IMR-90 (cell line): ENCODE data around the gene SERPING1. TPM values are rescaled to one million over a fixed set of nuclear protein-coding genes. Genes with fewer than 3 reads are reported as not detected.

Experiments used
- ATAC-seq: fragments of 200-7000 bp; cut with Tn5 transposase; 2 replicates; pipeline ENCODE4 v1.9.1; 2020; ENCODE audit warnings: low read depth, mild to moderate bottlenecking, moderate library complexity
- BruUV-seq: library from RNA; stranded (reverse); fragments of 400-500 nt; replicated peaks from 2 replicates; lab custom pipeline; 2021; lab: Mats Ljungman, UMichigan
- CTCF ChIA-PET: fragments of 300-600 bp; formaldehyde crosslinking; extraction: SDS; loops from one replicate; lab custom pipeline; 2021; ENCODE audit warnings: antibody characterized with exemption; lab: Yijun Ruan, JAX
- POLR2A ChIA-PET: fragments of 300-600 bp; sonication (Branson Sonifier 250); formaldehyde crosslinking; loops from one replicate; lab custom pipeline; 2022; ENCODE audit warnings: antibody characterized with exemption; ENCODE audit not compliant: unreplicated experiment; lab: Charles Lee
- DNase-seq: peaks from one replicate; pipeline ENCODE4 v3.0.0; 2013
- H2AFZ ChIP-seq: replicated peaks from 2 replicates; pipeline ENCODE3; 2013; ENCODE audit warnings: low read length, mild to moderate bottlenecking; ENCODE audit not compliant: poor library complexity
- H2AK5ac ChIP-seq: 2 replicates; pipeline ENCODE4 v1.6.1; 2013; ENCODE audit warnings: low read depth, low read length, inconsistent platforms
- H2AK9ac ChIP-seq: replicated peaks from 2 replicates; pipeline ENCODE3; 2013; ENCODE audit warnings: mild to moderate bottlenecking, low read depth, low read length, moderate library complexity; ENCODE audit not compliant: poor library complexity
- H2BK120ac ChIP-seq: 2 replicates; pipeline ENCODE4 v1.6.1; 2013; ENCODE audit warnings: low read depth, low read length, inconsistent platforms
- H2BK15ac ChIP-seq: 3 replicates; pipeline ENCODE4 v1.6.1; 2013; ENCODE audit warnings: low read depth, low read length, inconsistent platforms
- H2BK20ac ChIP-seq: 2 replicates; pipeline ENCODE4 v1.6.1; 2013; ENCODE audit warnings: low read depth, mild to moderate bottlenecking, inconsistent platforms, low read length, moderate library complexity
- H2BK5ac ChIP-seq: 2 replicates; pipeline ENCODE4 v1.6.1; 2013; ENCODE audit warnings: mild to moderate bottlenecking, low read depth, low read length, inconsistent platforms; ENCODE audit not compliant: poor library complexity, severe bottlenecking
- H3K14ac ChIP-seq: replicated peaks from 2 replicates; pipeline ENCODE4 v1.6.1; 2013; ENCODE audit warnings: low read depth, low read length, inconsistent platforms
- H3K18ac ChIP-seq: 2 replicates; pipeline ENCODE4 v1.6.1; 2013; ENCODE audit warnings: low read depth, low read length, control low read depth
- H3K23ac ChIP-seq: 2 replicates; pipeline ENCODE4 v1.6.1; 2013; ENCODE audit warnings: low read depth, low read length, inconsistent platforms
- H3K27ac ChIP-seq: 2 replicates; pipeline ENCODE4 v1.5.1; 2013; ENCODE audit warnings: mild to moderate bottlenecking, control low read depth, low read length; ENCODE audit not compliant: insufficient read depth
- H3K27me3 ChIP-seq: 2 replicates; pipeline ENCODE4 v1.6.1; 2013; ENCODE audit warnings: low read length; ENCODE audit not compliant: control insufficient read depth, insufficient read depth
- H3K36me3 ChIP-seq: 2 replicates; pipeline ENCODE4 v1.6.1; 2013; ENCODE audit warnings: low read length, mixed read lengths; ENCODE audit not compliant: control insufficient read depth, insufficient read depth
- H3K4ac ChIP-seq: 2 replicates; pipeline ENCODE4 v1.6.1; 2013; ENCODE audit warnings: low read depth, low read length, inconsistent platforms
- H3K4me1 ChIP-seq: 2 replicates; pipeline ENCODE4 v1.6.1; 2013; ENCODE audit warnings: low read length, mixed read lengths; ENCODE audit not compliant: control insufficient read depth, insufficient read depth
- H3K4me2 ChIP-seq: 2 replicates; pipeline ENCODE4 v1.6.1; 2013; ENCODE audit warnings: low read depth, mild to moderate bottlenecking, control low read depth, low read length, moderate library complexity
- H3K4me3 ChIP-seq: 2 replicates; pipeline ENCODE4 v1.5.1; 2013; ENCODE audit warnings: low read depth, mild to moderate bottlenecking, control low read depth, low read length, moderate library complexity; ENCODE audit not compliant: insufficient read depth
- H3K56ac ChIP-seq: 2 replicates; pipeline ENCODE4 v1.6.1; 2013; ENCODE audit warnings: low read length, inconsistent platforms; ENCODE audit not compliant: insufficient read depth; ENCODE audit errors: extremely low read depth
- H3K79me1 ChIP-seq, 2 experiments: 2 replicates each; pipeline ENCODE4 v1.6.1; 2013; ENCODE audit warnings: low read length in 2 of 2, inconsistent platforms in 1 of 2, low read depth in 1 of 2
- H3K9ac ChIP-seq: 2 replicates; pipeline ENCODE4 v1.6.1; 2013; ENCODE audit warnings: low read depth, low read length, control low read depth
- H3K9me1 ChIP-seq: 2 replicates; pipeline ENCODE4 v1.6.1; 2013; ENCODE audit warnings: low read length, inconsistent platforms; ENCODE audit not compliant: insufficient read depth
- H3K9me3 ChIP-seq: 2 replicates; pipeline ENCODE4 v1.6.1; 2013; ENCODE audit warnings: low read length; ENCODE audit not compliant: control insufficient read depth, insufficient read depth
- H4K20me1 ChIP-seq: 2 replicates; pipeline ENCODE4 v1.6.1; 2013; ENCODE audit warnings: low read length, inconsistent platforms; ENCODE audit not compliant: insufficient read depth
- H4K5ac ChIP-seq: 2 replicates; pipeline ENCODE4 v1.6.1; 2013; ENCODE audit warnings: mild to moderate bottlenecking, low read depth, low read length, control low read depth
- H4K8ac ChIP-seq, 2 experiments: 2 replicates each; pipeline ENCODE4 v1.6.1; 2013; ENCODE audit warnings: low read depth in 2 of 2, low read length in 2 of 2, control low read depth in 1 of 2, inconsistent platforms in 1 of 2
- H4K91ac ChIP-seq: 2 replicates; pipeline ENCODE4 v1.6.1; 2013; ENCODE audit warnings: low read depth, low read length, inconsistent platforms; ENCODE audit not compliant: insufficient read depth
- BHLHE40 ChIP-seq: fragments of 150-350 bp; IDR thresholded peaks from 2 replicates; pipeline ENCODE4 v1.6.1; 2016; ENCODE audit warnings: mild to moderate bottlenecking, low read depth, low read length
- CEBPB ChIP-seq: IDR thresholded peaks from 2 replicates; pipeline ENCODE4 v1.6.1; 2012; ENCODE audit warnings: low read depth, low read length, improper control_type of control experiment
- CHD1 ChIP-seq: IDR thresholded peaks from 2 replicates; pipeline ENCODE4 v1.6.1; 2012; ENCODE audit warnings: low read depth, low read length, improper control_type of control experiment
- FOS ChIP-seq: fragments of 150-350 bp; IDR thresholded peaks from 2 replicates; pipeline ENCODE4 v1.6.1; 2016; ENCODE audit warnings: low read depth, low read length
- MAFK ChIP-seq: IDR thresholded peaks from 2 replicates; pipeline ENCODE4 v1.6.1; 2012; ENCODE audit warnings: low read depth, low read length, improper control_type of control experiment
- MAZ ChIP-seq: IDR thresholded peaks from 2 replicates; pipeline ENCODE4 v1.6.1; 2012; ENCODE audit warnings: low read depth, mild to moderate bottlenecking, low read length, improper control_type of control experiment, moderate library complexity, borderline replicate concordance
- MXI1 ChIP-seq: IDR thresholded peaks from 2 replicates; pipeline ENCODE4 v1.6.1; 2012; ENCODE audit warnings: low read depth, mild to moderate bottlenecking, low read length, moderate library complexity, borderline replicate concordance
- NFE2L2 ChIP-seq: fragments of 150-350 bp; IDR thresholded peaks from 2 replicates; pipeline ENCODE4 v1.6.1; 2016; ENCODE audit warnings: low read depth, mild to moderate bottlenecking, low read length
- RAD21 ChIP-seq: IDR thresholded peaks from 2 replicates; pipeline ENCODE4 v1.6.1; 2012; ENCODE audit warnings: low read length, improper control_type of control experiment
- RFX5 ChIP-seq: IDR thresholded peaks from 2 replicates; pipeline ENCODE4 v1.8.0; 2012; ENCODE audit warnings: low read depth, mild to moderate bottlenecking, low read length, moderate library complexity
- SMC3 ChIP-seq: fragments of 150-350 bp; IDR thresholded peaks from 2 replicates; pipeline ENCODE4 v1.6.1; 2016; ENCODE audit warnings: low read depth, mild to moderate bottlenecking, antibody characterized with exemption, low read length, moderate library complexity
- WGBS, 2 experiments: methylation state at CpG; one replicate each; pipeline versions ENCODE4 v1.1.5 to v1.1.7; 2013; ENCODE audit warnings: missing lambda C conversion rate in 2 of 2; ENCODE audit not compliant: insufficient read length in 1 of 2; ENCODE audit errors: extremely low coverage in 2 of 2; 5-methylcytosine and 5-hydroxymethylcytosine counted together
- dilution Hi-C: fragments of 300-500 bp; cut with HindIII; formaldehyde crosslinking; loops from one replicate; pipeline ENCODE4 v1.14.3; 2018; ENCODE audit warnings: low sequenced_read_pairs; ENCODE audit not compliant: unreplicated experiment
- in situ Hi-C: fragments of 300-500 bp; cut with MboI; formaldehyde crosslinking; loops from 3 replicates; pipeline ENCODE4 v1.14.3; 2019; ENCODE audit warnings: low sequenced_read_pairs, inconsistent platforms, mixed read lengths
- intact Hi-C: fragments of 100-400 bp; cut with micrococcal nuclease; formaldehyde crosslinking; loops from 2 replicates; pipeline ENCODE4 v1.10.0; 2022
- polyA plus RNA-seq, 3 experiments: library from polyadenylated mRNA; depleted of rRNA; stranded (reverse); fragments of >200 nt; gene quantifications; 2 replicates each; pipeline ENCODE4 v1.2.3, GENCODE V29; 2012; ENCODE audit warnings: low replicate concordance in 1 of 3
- total RNA-seq: library from RNA; depleted of rRNA; stranded (reverse); fragments of >200 nt; gene quantifications from 2 replicates; pipeline ENCODE4 v1.2.3, GENCODE V29; 2012
- TF ChIP-seq, protein P1 (sequence below): fragments of 150-350 bp; IDR thresholded peaks from 2 replicates; pipeline ENCODE4 v1.6.1; 2017; ENCODE audit warnings: mild to moderate bottlenecking, antibody characterized with exemption, low read length, low read depth
- TF ChIP-seq, protein P2 (sequence below): fragments of 150-350 bp; IDR thresholded peaks from 2 replicates; pipeline ENCODE4 v1.6.1; 2016; ENCODE audit warnings: low read depth, mild to moderate bottlenecking, low read length, moderate library complexity, borderline replicate concordance

SERPING1 gene
- total and polyA plus RNA-seq, 2 of the 4 experiments (the other 2 are of a cell fraction) = 2.0 to 30.7 TPM

DNA sequence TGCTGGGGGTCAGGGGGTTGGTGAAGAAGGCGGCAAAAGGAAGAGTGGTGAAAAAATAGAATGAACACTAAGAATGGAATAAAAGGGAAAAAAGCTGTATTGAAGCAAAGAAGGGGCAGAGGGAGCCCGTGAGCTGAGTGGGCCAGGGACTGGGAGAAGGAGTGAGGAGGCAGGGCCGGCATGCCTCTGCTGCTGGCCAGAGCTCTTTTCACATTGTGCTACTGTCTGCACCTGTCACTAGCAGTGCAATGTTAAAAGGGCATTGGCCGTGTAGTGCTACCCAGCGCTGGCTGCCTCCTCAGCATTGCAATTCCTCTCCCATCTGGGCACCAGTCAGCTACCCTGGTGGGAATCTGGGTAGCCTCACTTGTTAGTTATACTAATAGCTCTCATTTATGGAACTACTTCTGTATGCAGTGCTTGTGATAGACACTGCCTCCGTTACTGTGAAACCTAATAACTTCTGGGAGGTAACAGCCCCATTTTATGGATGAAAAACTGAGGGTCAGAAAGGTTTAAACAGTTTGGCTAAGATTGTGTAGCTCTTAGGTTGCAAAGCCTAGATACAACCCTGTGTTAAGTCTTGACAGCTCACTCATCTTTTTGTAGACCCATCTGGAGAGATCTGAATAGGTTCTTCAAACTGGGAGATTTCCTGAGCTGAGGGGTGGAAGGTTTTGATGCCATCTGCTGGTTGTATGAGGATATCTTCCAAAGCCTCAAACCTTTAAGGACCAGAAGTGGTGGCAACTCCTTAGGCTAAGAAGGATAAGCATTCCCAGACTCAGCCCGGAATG, 43.7 kb downstream of the SERPING1 start (continued):
- TF ChIP-seq, protein P1, sequence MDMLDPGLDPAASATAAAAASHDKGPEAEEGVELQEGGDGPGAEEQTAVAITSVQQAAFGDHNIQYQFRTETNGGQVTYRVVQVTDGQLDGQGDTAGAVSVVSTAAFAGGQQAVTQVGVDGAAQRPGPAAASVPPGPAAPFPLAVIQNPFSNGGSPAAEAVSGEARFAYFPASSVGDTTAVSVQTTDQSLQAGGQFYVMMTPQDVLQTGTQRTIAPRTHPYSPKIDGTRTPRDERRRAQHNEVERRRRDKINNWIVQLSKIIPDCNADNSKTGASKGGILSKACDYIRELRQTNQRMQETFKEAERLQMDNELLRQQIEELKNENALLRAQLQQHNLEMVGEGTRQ = no peak

DNA sequence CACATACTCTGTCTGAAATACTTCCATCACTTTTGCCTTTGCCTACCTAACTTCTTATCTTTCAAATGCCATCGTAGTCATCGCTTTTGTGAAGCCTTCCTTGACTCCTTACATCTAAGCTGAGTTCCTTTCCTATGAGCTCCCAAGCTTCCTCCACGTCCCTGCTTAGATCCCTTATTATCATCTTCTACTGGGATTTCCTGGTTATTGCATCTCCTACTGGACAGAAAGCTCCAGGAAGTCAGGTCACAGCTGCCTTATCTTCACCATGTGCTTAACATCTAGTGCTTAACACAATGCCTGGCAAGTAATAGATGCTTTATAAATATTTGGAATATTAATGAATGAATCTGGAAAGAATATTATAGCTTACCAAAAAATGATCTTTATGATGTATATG, 46.3 kb downstream of the SERPING1 start:
- peaks cover 21 to 79% of the 10 kb centered on the region in 2 experiments for H3K79me1 ChIP-seq
- H3K23ac ChIP-seq = peak overlapping the region; percentile 3; the same call in 1 of the 2 replicates
- H3K14ac ChIP-seq = no peak overlapping the region
- intact Hi-C loops = loop anchor here (1.0 kb wide), 1 partner anchor 299 kb away; no protein-coding TSS in a partner anchor
- H3K4me3 ChIP-seq = no peak overlapping the region
- no peak overlapping the region for H2AFZ ChIP-seq
- peaks cover 30% of the 10 kb centered on the region for H3K4me1 ChIP-seq
- DNase-seq = peak; percentile 44
- H4K91ac ChIP-seq = no peak overlapping the region
- H2BK120ac ChIP-seq = no peak overlapping the region
- no peaks in the 10 kb centered on the region for H3K9me3 ChIP-seq
- no peak overlapping the region for H2BK20ac ChIP-seq
- H3K27ac ChIP-seq = no peak overlapping the region
- no peak overlapping the region for H2BK5ac ChIP-seq
- dilution Hi-C loops = no loop called here
- peaks cover 93% of the 10 kb centered on the region for H4K20me1 ChIP-seq
- BruUV-seq = no TSS peak
- peaks cover 12% of the 10 kb centered on the region; the same call in 1 of the 2 replicates for H3K9me1 ChIP-seq
- H4K5ac ChIP-seq = no peak overlapping the region
- H2AK5ac ChIP-seq = no peak overlapping the region
- H3K56ac ChIP-seq = no peak overlapping the region
- no peak overlapping the region for H3K18ac ChIP-seq
- ChIA-PET CTCF (interaction anchor here (0.6 to 2.4 kb wide), 8 partner anchors 10 to 167 kb away, joined by 3 to 12 read pairs (median 4); partner anchors contain the start of gene UBE2L6), POLR2A (interaction anchor here (0.6 kb wide), 2 partner anchors 53 to 117 kb away, joined by 3 to 5 read pairs; no protein-coding TSS in a partner anchor)
- H3K4ac ChIP-seq = no peak overlapping the region
- no peak for ATAC-seq
- no peak overlapping the region for H2AK9ac ChIP-seq
- no peak overlapping the region for H3K4me2 ChIP-seq
- no peak overlapping the region for H3K9ac ChIP-seq
- H2BK15ac ChIP-seq = no peak overlapping the region
- H3K27me3 ChIP-seq = no peaks in the 10 kb centered on the region
- 100% methylated on average over 1 of the region's 3 CpGs; no CpG with 5 or more reads in 1 of the 2 experiments for WGBS, 2 experiments
- H3K36me3 ChIP-seq = peaks cover 6% of the 10 kb centered on the region; the same call in 1 of the 2 replicates
- in situ Hi-C loops = loop anchor here (5.0 to 10.0 kb wide), 3 partner anchors 77 to 189 kb away; partner anchors contain the start of gene UBE2L6
- no peak overlapping the region for H4K8ac ChIP-seq
- TF ChIP-seq BHLHE40 (no peak), CEBPB (no peak), RAD21 (no peak), FOS (no peak), SMC3 (no peak), MAFK (no peak), CHD1 (no peak), NFE2L2 (no peak), RFX5 (no peak), MXI1 (no peak), MAZ (no peak)
- TF ChIP-seq, protein P2, sequence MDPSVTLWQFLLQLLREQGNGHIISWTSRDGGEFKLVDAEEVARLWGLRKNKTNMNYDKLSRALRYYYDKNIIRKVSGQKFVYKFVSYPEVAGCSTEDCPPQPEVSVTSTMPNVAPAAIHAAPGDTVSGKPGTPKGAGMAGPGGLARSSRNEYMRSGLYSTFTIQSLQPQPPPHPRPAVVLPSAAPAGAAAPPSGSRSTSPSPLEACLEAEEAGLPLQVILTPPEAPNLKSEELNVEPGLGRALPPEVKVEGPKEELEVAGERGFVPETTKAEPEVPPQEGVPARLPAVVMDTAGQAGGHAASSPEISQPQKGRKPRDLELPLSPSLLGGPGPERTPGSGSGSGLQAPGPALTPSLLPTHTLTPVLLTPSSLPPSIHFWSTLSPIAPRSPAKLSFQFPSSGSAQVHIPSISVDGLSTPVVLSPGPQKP = no peak
- TF ChIP-seq, protein P1 = no peak
